ENCODE measurements around the gene RPS15.
"Not testable (repeated sequence)": the region's sequence is repeated elsewhere in the genome, so short reads cannot be mapped to it uniquely, and the experiment has no call there.

GRCh38 chr19:1477056-1477455, 38.9 kb downstream of the RPS15 start:
- not testable (repeated sequence) for TF ChIP-seq EGR1 (IDR thresholded peaks at IDR 0.05; ENCODE audit: low read depth in 2 of 2); GABPA (IDR thresholded peaks at IDR 0.05 in 1 of 2, conservative IDR thresholded peaks at IDR 0.05 in 1 of 2); NR2F2 (IDR thresholded peaks at IDR 0.05); RAD21 (IDR thresholded peaks at IDR 0.05); RXRA (IDR thresholded peaks at IDR 0.05); TAF1 (conservative IDR thresholded peaks at IDR 0.05); SP1 (IDR thresholded peaks at IDR 0.05)
- TF ChIP-seq, protein P1, sequence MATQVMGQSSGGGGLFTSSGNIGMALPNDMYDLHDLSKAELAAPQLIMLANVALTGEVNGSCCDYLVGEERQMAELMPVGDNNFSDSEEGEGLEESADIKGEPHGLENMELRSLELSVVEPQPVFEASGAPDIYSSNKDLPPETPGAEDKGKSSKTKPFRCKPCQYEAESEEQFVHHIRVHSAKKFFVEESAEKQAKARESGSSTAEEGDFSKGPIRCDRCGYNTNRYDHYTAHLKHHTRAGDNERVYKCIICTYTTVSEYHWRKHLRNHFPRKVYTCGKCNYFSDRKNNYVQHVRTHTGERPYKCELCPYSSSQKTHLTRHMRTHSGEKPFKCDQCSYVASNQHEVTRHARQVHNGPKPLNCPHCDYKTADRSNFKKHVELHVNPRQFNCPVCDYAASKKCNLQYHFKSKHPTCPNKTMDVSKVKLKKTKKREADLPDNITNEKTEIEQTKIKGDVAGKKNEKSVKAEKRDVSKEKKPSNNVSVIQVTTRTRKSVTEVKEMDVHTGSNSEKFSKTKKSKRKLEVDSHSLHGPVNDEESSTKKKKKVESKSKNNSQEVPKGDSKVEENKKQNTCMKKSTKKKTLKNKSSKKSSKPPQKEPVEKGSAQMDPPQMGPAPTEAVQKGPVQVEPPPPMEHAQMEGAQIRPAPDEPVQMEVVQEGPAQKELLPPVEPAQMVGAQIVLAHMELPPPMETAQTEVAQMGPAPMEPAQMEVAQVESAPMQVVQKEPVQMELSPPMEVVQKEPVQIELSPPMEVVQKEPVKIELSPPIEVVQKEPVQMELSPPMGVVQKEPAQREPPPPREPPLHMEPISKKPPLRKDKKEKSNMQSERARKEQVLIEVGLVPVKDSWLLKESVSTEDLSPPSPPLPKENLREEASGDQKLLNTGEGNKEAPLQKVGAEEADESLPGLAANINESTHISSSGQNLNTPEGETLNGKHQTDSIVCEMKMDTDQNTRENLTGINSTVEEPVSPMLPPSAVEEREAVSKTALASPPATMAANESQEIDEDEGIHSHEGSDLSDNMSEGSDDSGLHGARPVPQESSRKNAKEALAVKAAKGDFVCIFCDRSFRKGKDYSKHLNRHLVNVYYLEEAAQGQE (IDR thresholded peaks at IDR 0.05), result not testable (repeated sequence)
- TF ChIP-seq, protein P2, sequence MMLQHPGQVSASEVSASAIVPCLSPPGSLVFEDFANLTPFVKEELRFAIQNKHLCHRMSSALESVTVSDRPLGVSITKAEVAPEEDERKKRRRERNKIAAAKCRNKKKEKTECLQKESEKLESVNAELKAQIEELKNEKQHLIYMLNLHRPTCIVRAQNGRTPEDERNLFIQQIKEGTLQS (IDR thresholded peaks at IDR 0.05), result not testable (repeated sequence)
- TF ChIP-seq, protein P3, sequence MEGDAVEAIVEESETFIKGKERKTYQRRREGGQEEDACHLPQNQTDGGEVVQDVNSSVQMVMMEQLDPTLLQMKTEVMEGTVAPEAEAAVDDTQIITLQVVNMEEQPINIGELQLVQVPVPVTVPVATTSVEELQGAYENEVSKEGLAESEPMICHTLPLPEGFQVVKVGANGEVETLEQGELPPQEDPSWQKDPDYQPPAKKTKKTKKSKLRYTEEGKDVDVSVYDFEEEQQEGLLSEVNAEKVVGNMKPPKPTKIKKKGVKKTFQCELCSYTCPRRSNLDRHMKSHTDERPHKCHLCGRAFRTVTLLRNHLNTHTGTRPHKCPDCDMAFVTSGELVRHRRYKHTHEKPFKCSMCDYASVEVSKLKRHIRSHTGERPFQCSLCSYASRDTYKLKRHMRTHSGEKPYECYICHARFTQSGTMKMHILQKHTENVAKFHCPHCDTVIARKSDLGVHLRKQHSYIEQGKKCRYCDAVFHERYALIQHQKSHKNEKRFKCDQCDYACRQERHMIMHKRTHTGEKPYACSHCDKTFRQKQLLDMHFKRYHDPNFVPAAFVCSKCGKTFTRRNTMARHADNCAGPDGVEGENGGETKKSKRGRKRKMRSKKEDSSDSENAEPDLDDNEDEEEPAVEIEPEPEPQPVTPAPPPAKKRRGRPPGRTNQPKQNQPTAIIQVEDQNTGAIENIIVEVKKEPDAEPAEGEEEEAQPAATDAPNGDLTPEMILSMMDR (IDR thresholded peaks at IDR 0.05; ENCODE audit: low read depth, low read length, missing input control), result not testable (repeated sequence)
- TF ChIP-seq, protein P4, sequence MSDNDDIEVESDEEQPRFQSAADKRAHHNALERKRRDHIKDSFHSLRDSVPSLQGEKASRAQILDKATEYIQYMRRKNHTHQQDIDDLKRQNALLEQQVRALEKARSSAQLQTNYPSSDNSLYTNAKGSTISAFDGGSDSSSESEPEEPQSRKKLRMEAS (IDR thresholded peaks at IDR 0.05), result not testable (repeated sequence)
